SU-DHL-6 (cell line): ENCODE data around the gene OMP.

Source experiments
- CTCF ChIP-seq: fragments of 200-600 bp; sonication (generic); IDR thresholded peaks from one replicate; pipeline ENCODE4 v1.5.1; 2017; ENCODE audit warnings: antibody characterized with exemption, mild to moderate bottlenecking, low read length, moderate library complexity; ENCODE audit not compliant: insufficient read depth, poor library complexity, severe bottlenecking
- EZH2phosphoT487 ChIP-seq: fragments of 200-600 bp; sonication (generic), shearing (Covaris generic); conservative IDR thresholded peaks from 2 replicates; pipeline ENCODE4 v1.6.1; 2018; ENCODE audit warnings: mild to moderate bottlenecking, antibody characterized with exemption, low read length, moderate library complexity, mixed read lengths

GRCh38 chr11:77143405-77144020 lies 40.9 kb downstream of the OMP start:
- no peak for TF ChIP-seq CTCF
- no peak for TF ChIP-seq EZH2phosphoT487
